ENCODE measurements around the gene SRD5A1.

DNA sequence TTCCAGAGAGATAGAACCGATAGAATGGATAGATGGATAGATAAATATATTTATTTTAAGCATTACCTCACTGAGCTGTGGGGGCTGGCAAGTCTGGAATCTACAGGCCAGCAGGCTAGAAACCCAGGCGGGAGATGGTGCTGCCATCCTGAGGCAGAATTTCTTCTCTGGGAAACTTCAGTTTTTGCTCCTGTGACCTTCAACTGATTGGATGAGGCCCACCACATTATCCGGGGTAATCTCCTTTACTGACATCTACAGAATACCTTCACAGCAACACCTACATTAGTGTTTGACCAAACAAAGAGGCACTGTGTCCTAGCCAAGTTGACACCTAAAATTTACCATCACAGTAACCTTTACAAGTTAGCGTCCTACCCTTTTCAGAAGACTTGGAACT is 50.8 kb downstream of the SRD5A1 start:
- TF ChIP-seq, protein P1, sequence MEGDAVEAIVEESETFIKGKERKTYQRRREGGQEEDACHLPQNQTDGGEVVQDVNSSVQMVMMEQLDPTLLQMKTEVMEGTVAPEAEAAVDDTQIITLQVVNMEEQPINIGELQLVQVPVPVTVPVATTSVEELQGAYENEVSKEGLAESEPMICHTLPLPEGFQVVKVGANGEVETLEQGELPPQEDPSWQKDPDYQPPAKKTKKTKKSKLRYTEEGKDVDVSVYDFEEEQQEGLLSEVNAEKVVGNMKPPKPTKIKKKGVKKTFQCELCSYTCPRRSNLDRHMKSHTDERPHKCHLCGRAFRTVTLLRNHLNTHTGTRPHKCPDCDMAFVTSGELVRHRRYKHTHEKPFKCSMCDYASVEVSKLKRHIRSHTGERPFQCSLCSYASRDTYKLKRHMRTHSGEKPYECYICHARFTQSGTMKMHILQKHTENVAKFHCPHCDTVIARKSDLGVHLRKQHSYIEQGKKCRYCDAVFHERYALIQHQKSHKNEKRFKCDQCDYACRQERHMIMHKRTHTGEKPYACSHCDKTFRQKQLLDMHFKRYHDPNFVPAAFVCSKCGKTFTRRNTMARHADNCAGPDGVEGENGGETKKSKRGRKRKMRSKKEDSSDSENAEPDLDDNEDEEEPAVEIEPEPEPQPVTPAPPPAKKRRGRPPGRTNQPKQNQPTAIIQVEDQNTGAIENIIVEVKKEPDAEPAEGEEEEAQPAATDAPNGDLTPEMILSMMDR (IDR thresholded peaks at IDR 0.05): no peak
- TF ChIP-seq POLR2A (IDR thresholded peaks at IDR 0.05): no peak
